Left ventricle myocardium inferior (tissue), 1 donor: Measurements from ENCODE around the gene CCNJL. TPM values are rescaled to one million over a fixed set of nuclear protein-coding genes. Genes with fewer than 3 reads are reported as not detected.

ENCODE experiments used
- DNase-seq: peaks from one replicate; pipeline ENCODE4 v3.0.0-alpha.2; 2020
- H3K27ac ChIP-seq: fragments of 200-600 bp; replicated peaks from 2 replicates; pipeline ENCODE4 v1.8.0; 2021
- H3K27me3 ChIP-seq: fragments of 200-600 bp; 2 replicates; pipeline ENCODE4 v1.8.0; 2021; ENCODE audit warnings: low read depth
- H3K36me3 ChIP-seq: fragments of 200-600 bp; 2 replicates; pipeline ENCODE4 v1.8.0; 2021
- H3K4me1 ChIP-seq: fragments of 200-600 bp; 2 replicates; pipeline ENCODE4 v1.8.0; 2021
- H3K4me3 ChIP-seq: fragments of 200-600 bp; 2 replicates; pipeline ENCODE4 v1.8.0; 2021; ENCODE audit warnings: mild to moderate bottlenecking, moderate library complexity
- H3K9me3 ChIP-seq: fragments of 200-600 bp; replicated peaks from 2 replicates; pipeline ENCODE4 v1.8.0; 2021
- intact Hi-C: fragments of 100-400 bp; cut with micrococcal nuclease; formaldehyde crosslinking; loops from one replicate; pipeline ENCODE4 v1.11.0; 2022
- total RNA-seq: library from RNA; stranded (reverse); fragmentation: NEBNext Ultra II Directional; extraction: Animal tissue kit (Norgen Biotek cat#: 25700); gene quantifications from one replicate; pipeline ENCODE4 v1.2.1, GENCODE V29; 2021
- TF ChIP-seq, protein P1 (sequence below): fragments of 200-600 bp; IDR thresholded peaks from 2 replicates; pipeline ENCODE4 v1.8.0; 2021; ENCODE audit warnings: antibody characterized with exemption, mild to moderate bottlenecking, borderline replicate concordance
- donor health status: DM: no; HTN: yes; CAD: no; lungs with severe emphysema.

The CCNJL gene
- total RNA-seq, 1 donor from 2014 or later: 6.5 TPM

DNA sequence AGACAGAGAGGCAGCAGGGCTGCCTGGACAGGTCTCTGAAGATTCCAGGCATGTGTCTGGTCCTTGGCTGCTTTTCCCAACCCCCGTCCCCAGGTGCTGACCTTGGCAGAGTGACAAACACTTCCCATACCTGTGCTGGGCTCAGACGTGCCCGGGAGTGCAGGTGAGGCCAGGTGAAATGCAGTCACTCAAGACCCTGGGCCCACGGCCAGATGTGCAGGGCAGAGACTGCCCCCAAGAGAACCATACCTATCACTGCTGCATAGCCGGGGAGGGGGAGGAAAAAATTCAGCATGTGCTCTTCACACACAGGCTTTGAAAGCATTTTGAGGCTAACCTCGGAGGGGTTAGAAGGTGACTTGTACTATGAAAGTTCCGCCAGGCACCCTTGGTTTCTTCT lies 22.6 kb downstream of the CCNJL start:
- Histone ChIP-seq H3K36me3 (no peaks in the 10 kb centered on the region), H3K4me3 (no peak overlapping the region), H3K27me3 (no peaks in the 10 kb centered on the region), H3K9me3 (no peaks in the 10 kb centered on the region), H3K4me1 (peaks cover 69% of the 10 kb centered on the region), H3K27ac (peak overlapping the region; percentile 92)
- TF ChIP-seq, protein P1, sequence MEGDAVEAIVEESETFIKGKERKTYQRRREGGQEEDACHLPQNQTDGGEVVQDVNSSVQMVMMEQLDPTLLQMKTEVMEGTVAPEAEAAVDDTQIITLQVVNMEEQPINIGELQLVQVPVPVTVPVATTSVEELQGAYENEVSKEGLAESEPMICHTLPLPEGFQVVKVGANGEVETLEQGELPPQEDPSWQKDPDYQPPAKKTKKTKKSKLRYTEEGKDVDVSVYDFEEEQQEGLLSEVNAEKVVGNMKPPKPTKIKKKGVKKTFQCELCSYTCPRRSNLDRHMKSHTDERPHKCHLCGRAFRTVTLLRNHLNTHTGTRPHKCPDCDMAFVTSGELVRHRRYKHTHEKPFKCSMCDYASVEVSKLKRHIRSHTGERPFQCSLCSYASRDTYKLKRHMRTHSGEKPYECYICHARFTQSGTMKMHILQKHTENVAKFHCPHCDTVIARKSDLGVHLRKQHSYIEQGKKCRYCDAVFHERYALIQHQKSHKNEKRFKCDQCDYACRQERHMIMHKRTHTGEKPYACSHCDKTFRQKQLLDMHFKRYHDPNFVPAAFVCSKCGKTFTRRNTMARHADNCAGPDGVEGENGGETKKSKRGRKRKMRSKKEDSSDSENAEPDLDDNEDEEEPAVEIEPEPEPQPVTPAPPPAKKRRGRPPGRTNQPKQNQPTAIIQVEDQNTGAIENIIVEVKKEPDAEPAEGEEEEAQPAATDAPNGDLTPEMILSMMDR: no peak
- intact Hi-C loops: no loop called here
- no peak for DNase-seq

DNA sequence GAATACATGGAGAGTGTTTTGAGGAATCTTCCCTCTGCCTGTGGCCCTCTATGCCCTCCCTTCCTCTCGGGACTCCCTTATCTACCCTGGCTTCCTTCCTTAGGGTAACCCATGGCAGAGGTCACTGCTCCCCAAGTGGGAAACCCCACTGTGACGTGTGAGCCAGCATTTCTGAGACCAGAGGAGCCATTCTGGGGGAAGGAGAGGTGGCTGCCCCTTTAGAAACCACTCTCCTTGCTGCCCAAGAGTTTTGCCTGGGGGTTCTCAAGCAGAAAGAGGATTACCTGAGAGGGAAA lies 23.1 kb downstream of the CCNJL start:
- intact Hi-C loops: no loop called here

DNA sequence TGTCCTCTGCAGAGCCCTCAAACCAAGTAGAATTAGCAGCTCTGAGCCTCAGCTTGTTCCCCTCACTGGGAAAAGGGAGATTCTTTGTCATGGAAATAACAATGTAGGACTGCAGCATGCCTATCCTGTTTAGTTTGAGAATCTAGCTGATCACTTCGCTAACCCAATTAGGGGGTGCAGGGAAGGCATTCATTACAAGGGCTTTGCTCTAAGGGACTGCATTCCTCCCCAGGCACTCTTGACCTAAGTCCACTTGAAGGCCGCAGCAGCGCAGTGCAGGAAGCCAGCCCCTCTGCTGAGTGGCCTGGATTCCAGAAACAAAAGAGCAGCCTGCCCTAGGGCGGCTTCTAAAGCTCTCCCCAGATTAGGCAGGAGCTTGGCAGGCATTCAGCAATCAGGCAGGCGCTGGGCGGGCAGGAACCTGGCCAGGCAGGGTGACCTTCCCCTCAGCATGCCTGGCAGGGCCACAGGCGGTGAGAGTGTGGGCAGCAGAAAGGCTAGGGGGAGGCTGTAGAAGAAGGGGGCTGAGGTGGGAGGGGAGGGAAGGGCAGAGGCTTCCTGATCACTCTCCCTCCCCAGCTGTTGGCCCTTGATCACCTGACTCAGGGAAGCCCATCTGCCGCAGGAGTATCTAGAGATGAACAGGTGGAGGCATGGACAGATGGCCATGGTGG lies 24.8 kb downstream of the CCNJL start:
- Histone ChIP-seq H3K4me3 (no peak overlapping the region), H3K4me1 (peaks cover 55% of the 10 kb centered on the region), H3K27me3 (no peaks in the 10 kb centered on the region), H3K27ac (peak overlapping the region; percentile 92), H3K9me3 (no peaks in the 10 kb centered on the region), H3K36me3 (no peaks in the 10 kb centered on the region)
- TF ChIP-seq, protein P1: no peak
- DNase-seq: peak; percentile 82
- intact Hi-C loops: no loop called here

More for the DNA sequence above, 23.1 kb downstream of the CCNJL start:
- DNase-seq: no peak
- peaks cover 64% of the 10 kb centered on the region for H3K4me1 ChIP-seq
- H3K4me3 ChIP-seq: no peak overlapping the region
- H3K9me3 ChIP-seq: no peaks in the 10 kb centered on the region
- H3K27ac ChIP-seq: peak overlapping the region; percentile 92
- TF ChIP-seq, protein P1: no peak
- H3K36me3 ChIP-seq: no peaks in the 10 kb centered on the region
- H3K27me3 ChIP-seq: no peaks in the 10 kb centered on the region

DNA sequence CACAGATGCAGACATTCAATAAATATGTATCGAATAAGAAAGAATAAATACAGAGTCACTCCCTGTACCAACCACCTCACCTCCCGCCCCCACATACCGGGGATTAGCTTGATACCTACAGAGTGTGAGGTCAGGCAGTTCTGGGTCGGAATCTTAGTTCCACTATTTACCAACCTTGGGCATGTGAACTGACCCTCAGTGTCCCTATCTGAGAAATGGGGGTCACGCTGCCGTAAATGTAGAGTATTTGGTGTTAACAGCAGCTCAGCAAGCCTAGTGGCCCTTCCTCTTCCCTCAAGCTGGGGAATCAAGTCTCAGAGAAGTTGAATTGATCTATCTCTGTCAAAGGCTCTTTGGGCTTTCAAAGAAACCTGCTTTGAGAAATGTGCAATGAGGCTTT lies 25.4 kb downstream of the CCNJL start:
- DNase-seq: no peak
- H3K4me3 ChIP-seq: no peak overlapping the region
- intact Hi-C loops: no loop called here
- no peaks in the 10 kb centered on the region for H3K36me3 ChIP-seq
- TF ChIP-seq, protein P1: no peak
- no peaks in the 10 kb centered on the region for H3K27me3 ChIP-seq
- H3K9me3 ChIP-seq: no peaks in the 10 kb centered on the region
- H3K27ac ChIP-seq: peak overlapping the region; percentile 92
- peaks cover 55% of the 10 kb centered on the region for H3K4me1 ChIP-seq

DNA sequence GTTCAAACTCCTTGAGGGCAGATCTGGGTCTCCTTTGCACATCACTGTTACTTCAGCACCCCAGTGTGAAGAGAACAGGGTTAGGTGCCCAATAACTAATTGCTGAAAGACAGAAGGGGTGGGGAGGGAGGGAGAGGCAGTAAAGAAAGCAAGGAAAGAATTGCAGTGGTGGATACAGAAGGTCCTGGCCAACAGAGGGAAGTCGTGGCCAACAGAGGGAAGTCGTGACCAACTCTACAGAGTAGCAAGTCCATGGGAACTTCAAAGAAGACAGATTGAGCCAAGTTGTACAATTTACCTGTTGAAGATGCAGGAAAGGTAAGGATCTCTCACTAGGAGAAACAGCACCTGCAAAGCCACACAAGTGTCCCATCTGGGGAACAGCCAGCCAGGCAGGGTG lies 27.0 kb downstream of the CCNJL start:
- TF ChIP-seq, protein P1: no peak

More for the DNA sequence above, 27.0 kb downstream of the CCNJL start:
- Histone ChIP-seq H3K4me3 (no peak overlapping the region), H3K27ac (peak overlapping the region; percentile 92), H3K9me3 (no peaks in the 10 kb centered on the region), H3K4me1 (peaks cover 55% of the 10 kb centered on the region), H3K36me3 (peaks cover 1% of the 10 kb centered on the region), H3K27me3 (no peaks in the 10 kb centered on the region)
- DNase-seq: no peak
- intact Hi-C loops: no loop called here
